IMR-90 (cell line): Measurements from ENCODE around the gene MAPKAP1. TPM values are rescaled to one million over a fixed set of nuclear protein-coding genes. Genes with fewer than 3 reads are reported as not detected.

ENCODE experiments used
- ATAC-seq: fragments of 200-7000 bp; cut with Tn5 transposase; 2 replicates; pipeline ENCODE4 v1.9.1; 2020; ENCODE audit warnings: low read depth, mild to moderate bottlenecking, moderate library complexity
- BruUV-seq: library from RNA; stranded (reverse); fragments of 400-500 nt; replicated peaks from 2 replicates; lab custom pipeline; 2021; lab: Mats Ljungman, UMichigan
- CTCF ChIA-PET: fragments of 300-600 bp; formaldehyde crosslinking; extraction: SDS; loops from one replicate; lab custom pipeline; 2021; ENCODE audit warnings: antibody characterized with exemption; lab: Yijun Ruan, JAX
- POLR2A ChIA-PET: fragments of 300-600 bp; sonication (Branson Sonifier 250); formaldehyde crosslinking; loops from one replicate; lab custom pipeline; 2022; ENCODE audit warnings: antibody characterized with exemption; ENCODE audit not compliant: unreplicated experiment; lab: Charles Lee
- DNase-seq: peaks from one replicate; pipeline ENCODE4 v3.0.0; 2013
- H2AFZ ChIP-seq: replicated peaks from 2 replicates; pipeline ENCODE3; 2013; ENCODE audit warnings: low read length, mild to moderate bottlenecking; ENCODE audit not compliant: poor library complexity
- H2AK5ac ChIP-seq: 2 replicates; pipeline ENCODE4 v1.6.1; 2013; ENCODE audit warnings: low read depth, low read length, inconsistent platforms
- H2AK9ac ChIP-seq: replicated peaks from 2 replicates; pipeline ENCODE3; 2013; ENCODE audit warnings: mild to moderate bottlenecking, low read depth, low read length, moderate library complexity; ENCODE audit not compliant: poor library complexity
- H2BK120ac ChIP-seq: 2 replicates; pipeline ENCODE4 v1.6.1; 2013; ENCODE audit warnings: low read depth, low read length, inconsistent platforms
- H2BK15ac ChIP-seq: 3 replicates; pipeline ENCODE4 v1.6.1; 2013; ENCODE audit warnings: low read depth, low read length, inconsistent platforms
- H2BK20ac ChIP-seq: 2 replicates; pipeline ENCODE4 v1.6.1; 2013; ENCODE audit warnings: low read depth, mild to moderate bottlenecking, inconsistent platforms, low read length, moderate library complexity
- H2BK5ac ChIP-seq: 2 replicates; pipeline ENCODE4 v1.6.1; 2013; ENCODE audit warnings: mild to moderate bottlenecking, low read depth, low read length, inconsistent platforms; ENCODE audit not compliant: poor library complexity, severe bottlenecking
- H3K14ac ChIP-seq: replicated peaks from 2 replicates; pipeline ENCODE4 v1.6.1; 2013; ENCODE audit warnings: low read depth, low read length, inconsistent platforms
- H3K18ac ChIP-seq: 2 replicates; pipeline ENCODE4 v1.6.1; 2013; ENCODE audit warnings: low read depth, low read length, control low read depth
- H3K23ac ChIP-seq: 2 replicates; pipeline ENCODE4 v1.6.1; 2013; ENCODE audit warnings: low read depth, low read length, inconsistent platforms
- H3K27ac ChIP-seq: 2 replicates; pipeline ENCODE4 v1.5.1; 2013; ENCODE audit warnings: mild to moderate bottlenecking, control low read depth, low read length; ENCODE audit not compliant: insufficient read depth
- H3K27me3 ChIP-seq: 2 replicates; pipeline ENCODE4 v1.6.1; 2013; ENCODE audit warnings: low read length; ENCODE audit not compliant: control insufficient read depth, insufficient read depth
- H3K36me3 ChIP-seq: 2 replicates; pipeline ENCODE4 v1.6.1; 2013; ENCODE audit warnings: low read length, mixed read lengths; ENCODE audit not compliant: control insufficient read depth, insufficient read depth
- H3K4ac ChIP-seq: 2 replicates; pipeline ENCODE4 v1.6.1; 2013; ENCODE audit warnings: low read depth, low read length, inconsistent platforms
- H3K4me1 ChIP-seq: 2 replicates; pipeline ENCODE4 v1.6.1; 2013; ENCODE audit warnings: low read length, mixed read lengths; ENCODE audit not compliant: control insufficient read depth, insufficient read depth
- H3K4me2 ChIP-seq: 2 replicates; pipeline ENCODE4 v1.6.1; 2013; ENCODE audit warnings: low read depth, mild to moderate bottlenecking, control low read depth, low read length, moderate library complexity
- H3K4me3 ChIP-seq: 2 replicates; pipeline ENCODE4 v1.5.1; 2013; ENCODE audit warnings: low read depth, mild to moderate bottlenecking, control low read depth, low read length, moderate library complexity; ENCODE audit not compliant: insufficient read depth
- H3K56ac ChIP-seq: 2 replicates; pipeline ENCODE4 v1.6.1; 2013; ENCODE audit warnings: low read length, inconsistent platforms; ENCODE audit not compliant: insufficient read depth; ENCODE audit errors: extremely low read depth
- H3K79me1 ChIP-seq, 2 experiments: 2 replicates each; pipeline ENCODE4 v1.6.1; 2013; ENCODE audit warnings: low read length in 2 of 2, inconsistent platforms in 1 of 2, low read depth in 1 of 2
- H3K9ac ChIP-seq: 2 replicates; pipeline ENCODE4 v1.6.1; 2013; ENCODE audit warnings: low read depth, low read length, control low read depth
- H3K9me1 ChIP-seq: 2 replicates; pipeline ENCODE4 v1.6.1; 2013; ENCODE audit warnings: low read length, inconsistent platforms; ENCODE audit not compliant: insufficient read depth
- H3K9me3 ChIP-seq: 2 replicates; pipeline ENCODE4 v1.6.1; 2013; ENCODE audit warnings: low read length; ENCODE audit not compliant: control insufficient read depth, insufficient read depth
- H4K20me1 ChIP-seq: 2 replicates; pipeline ENCODE4 v1.6.1; 2013; ENCODE audit warnings: low read length, inconsistent platforms; ENCODE audit not compliant: insufficient read depth
- H4K5ac ChIP-seq: 2 replicates; pipeline ENCODE4 v1.6.1; 2013; ENCODE audit warnings: mild to moderate bottlenecking, low read depth, low read length, control low read depth
- H4K8ac ChIP-seq, 2 experiments: 2 replicates each; pipeline ENCODE4 v1.6.1; 2013; ENCODE audit warnings: low read depth in 2 of 2, low read length in 2 of 2, control low read depth in 1 of 2, inconsistent platforms in 1 of 2
- H4K91ac ChIP-seq: 2 replicates; pipeline ENCODE4 v1.6.1; 2013; ENCODE audit warnings: low read depth, low read length, inconsistent platforms; ENCODE audit not compliant: insufficient read depth
- BHLHE40 ChIP-seq: fragments of 150-350 bp; IDR thresholded peaks from 2 replicates; pipeline ENCODE4 v1.6.1; 2016; ENCODE audit warnings: mild to moderate bottlenecking, low read depth, low read length
- CEBPB ChIP-seq: IDR thresholded peaks from 2 replicates; pipeline ENCODE4 v1.6.1; 2012; ENCODE audit warnings: low read depth, low read length, improper control_type of control experiment
- CHD1 ChIP-seq: IDR thresholded peaks from 2 replicates; pipeline ENCODE4 v1.6.1; 2012; ENCODE audit warnings: low read depth, low read length, improper control_type of control experiment
- FOS ChIP-seq: fragments of 150-350 bp; IDR thresholded peaks from 2 replicates; pipeline ENCODE4 v1.6.1; 2016; ENCODE audit warnings: low read depth, low read length
- MAFK ChIP-seq: IDR thresholded peaks from 2 replicates; pipeline ENCODE4 v1.6.1; 2012; ENCODE audit warnings: low read depth, low read length, improper control_type of control experiment
- MAZ ChIP-seq: IDR thresholded peaks from 2 replicates; pipeline ENCODE4 v1.6.1; 2012; ENCODE audit warnings: low read depth, mild to moderate bottlenecking, low read length, improper control_type of control experiment, moderate library complexity, borderline replicate concordance
- MXI1 ChIP-seq: IDR thresholded peaks from 2 replicates; pipeline ENCODE4 v1.6.1; 2012; ENCODE audit warnings: low read depth, mild to moderate bottlenecking, low read length, moderate library complexity, borderline replicate concordance
- NFE2L2 ChIP-seq: fragments of 150-350 bp; IDR thresholded peaks from 2 replicates; pipeline ENCODE4 v1.6.1; 2016; ENCODE audit warnings: low read depth, mild to moderate bottlenecking, low read length
- POLR2A ChIP-seq: IDR thresholded peaks from 2 replicates; pipeline ENCODE4 v1.6.1; 2012; ENCODE audit warnings: mild to moderate bottlenecking, low read depth, low read length
- RAD21 ChIP-seq: IDR thresholded peaks from 2 replicates; pipeline ENCODE4 v1.6.1; 2012; ENCODE audit warnings: low read length, improper control_type of control experiment
- RCOR1 ChIP-seq: IDR thresholded peaks from 2 replicates; pipeline ENCODE4 v1.6.1; 2012; ENCODE audit warnings: mild to moderate bottlenecking, low read length, improper control_type of control experiment; ENCODE audit not compliant: insufficient replicate concordance
- RFX5 ChIP-seq: IDR thresholded peaks from 2 replicates; pipeline ENCODE4 v1.8.0; 2012; ENCODE audit warnings: low read depth, mild to moderate bottlenecking, low read length, moderate library complexity
- SMC3 ChIP-seq: fragments of 150-350 bp; IDR thresholded peaks from 2 replicates; pipeline ENCODE4 v1.6.1; 2016; ENCODE audit warnings: low read depth, mild to moderate bottlenecking, antibody characterized with exemption, low read length, moderate library complexity
- WGBS, 2 experiments: methylation state at CpG; one replicate each; pipeline versions ENCODE4 v1.1.5 to v1.1.7; 2013; ENCODE audit warnings: missing lambda C conversion rate in 2 of 2; ENCODE audit not compliant: insufficient read length in 1 of 2; ENCODE audit errors: extremely low coverage in 2 of 2; 5-methylcytosine and 5-hydroxymethylcytosine counted together
- dilution Hi-C: fragments of 300-500 bp; cut with HindIII; formaldehyde crosslinking; loops from one replicate; pipeline ENCODE4 v1.14.3; 2018; ENCODE audit warnings: low sequenced_read_pairs; ENCODE audit not compliant: unreplicated experiment
- in situ Hi-C: fragments of 300-500 bp; cut with MboI; formaldehyde crosslinking; loops from 3 replicates; pipeline ENCODE4 v1.14.3; 2019; ENCODE audit warnings: low sequenced_read_pairs, inconsistent platforms, mixed read lengths
- intact Hi-C: fragments of 100-400 bp; cut with micrococcal nuclease; formaldehyde crosslinking; loops from 2 replicates; pipeline ENCODE4 v1.10.0; 2022
- polyA plus RNA-seq, 3 experiments: library from polyadenylated mRNA; depleted of rRNA; stranded (reverse); fragments of >200 nt; gene quantifications; 2 replicates each; pipeline ENCODE4 v1.2.3, GENCODE V29; 2012; ENCODE audit warnings: low replicate concordance in 1 of 3
- total RNA-seq: library from RNA; depleted of rRNA; stranded (reverse); fragments of >200 nt; gene quantifications from 2 replicates; pipeline ENCODE4 v1.2.3, GENCODE V29; 2012
- TF ChIP-seq, protein P1 (sequence below): fragments of 150-350 bp; IDR thresholded peaks from 2 replicates; pipeline ENCODE4 v1.6.1; 2016; ENCODE audit warnings: low read depth, mild to moderate bottlenecking, low read length, moderate library complexity, borderline replicate concordance
- TF ChIP-seq, protein P2 (sequence below): conservative IDR thresholded peaks from 2 replicates; pipeline ENCODE4 v1.5.1; 2012; ENCODE audit warnings: mild to moderate bottlenecking, low read depth, low read length, improper control_type of control experiment
- TF ChIP-seq, protein P3 (sequence below): fragments of 150-350 bp; IDR thresholded peaks from 2 replicates; pipeline ENCODE4 v1.6.1; 2017; ENCODE audit warnings: mild to moderate bottlenecking, antibody characterized with exemption, low read length, low read depth

The MAPKAP1 gene
- total and polyA plus RNA-seq, 2 of the 4 experiments (the other 2 are of a cell fraction) = 87.2 to 158 TPM

DNA sequence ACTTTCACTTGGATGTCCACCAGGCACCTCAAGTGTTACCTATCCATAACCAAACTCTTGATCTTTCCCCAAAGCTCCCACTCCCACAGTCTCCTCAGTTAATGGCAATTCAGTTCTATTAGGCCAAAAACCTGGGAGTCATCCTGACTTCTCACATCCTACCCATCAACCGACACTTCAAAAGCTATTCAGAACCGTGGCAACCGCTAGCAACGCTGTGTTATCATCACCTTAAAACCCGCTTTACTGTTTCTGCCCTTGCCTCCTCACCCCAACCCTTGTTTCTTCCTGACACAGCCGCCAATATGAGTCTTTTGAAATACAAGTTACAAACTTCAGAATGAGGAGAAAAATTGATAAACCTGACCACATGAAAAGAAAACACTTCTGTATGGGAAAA, 46.5 kb downstream of the MAPKAP1 start:
- DNase-seq = no peak
- no peak for ATAC-seq
- intact Hi-C loops (no loop called here), in situ Hi-C loops (no loop called here), dilution Hi-C loops (no loop called here)
- Histone ChIP-seq H2AFZ (no peak overlapping the region), H3K4me2 (no peak overlapping the region), H3K56ac (no peak overlapping the region), H3K27me3 (no peaks in the 10 kb centered on the region), H3K27ac (no peak overlapping the region), H2AK9ac (no peak overlapping the region), H4K5ac (no peak overlapping the region), H3K79me1 (peaks cover 25 to 62% of the 10 kb centered on the region in 2 experiments; a peak in 3 of 4 replicates), H3K9ac (no peak overlapping the region), H3K4ac (peak overlapping the region; percentile 29; the same call in 1 of the 2 replicates), H3K4me3 (no peak overlapping the region), H4K8ac (no peak overlapping the region), H3K9me3 (no peaks in the 10 kb centered on the region), H2BK120ac (no peak overlapping the region), H2AK5ac (peak overlapping the region; percentile 51; the same call in 1 of the 2 replicates), H3K23ac (peak overlapping the region; percentile 49; the same call in 1 of the 2 replicates), H2BK20ac (no peak overlapping the region), H3K14ac (no peak overlapping the region), H4K91ac (no peak overlapping the region), H3K18ac (no peak overlapping the region; the same call in 1 of the 2 replicates), H3K9me1 (peaks cover 17% of the 10 kb centered on the region), H2BK15ac (0 out of 3 replicates have a peak overlapping the region, but pooled peaks have one; percentile 31), H3K4me1 (peaks cover 7% of the 10 kb centered on the region), H4K20me1 (no peaks in the 10 kb centered on the region), H2BK5ac (no peak overlapping the region), H3K36me3 (peaks cover 3% of the 10 kb centered on the region)
- CTCF ChIA-PET = no interaction called here
- POLR2A ChIA-PET = no interaction called here
- no TSS peak for BruUV-seq
- WGBS, 2 experiments = no CpG with 5 or more reads among the region's 6 CpGs
- TF ChIP-seq RFX5 = no peak
- no peak for TF ChIP-seq FOS
- TF ChIP-seq, protein P1, sequence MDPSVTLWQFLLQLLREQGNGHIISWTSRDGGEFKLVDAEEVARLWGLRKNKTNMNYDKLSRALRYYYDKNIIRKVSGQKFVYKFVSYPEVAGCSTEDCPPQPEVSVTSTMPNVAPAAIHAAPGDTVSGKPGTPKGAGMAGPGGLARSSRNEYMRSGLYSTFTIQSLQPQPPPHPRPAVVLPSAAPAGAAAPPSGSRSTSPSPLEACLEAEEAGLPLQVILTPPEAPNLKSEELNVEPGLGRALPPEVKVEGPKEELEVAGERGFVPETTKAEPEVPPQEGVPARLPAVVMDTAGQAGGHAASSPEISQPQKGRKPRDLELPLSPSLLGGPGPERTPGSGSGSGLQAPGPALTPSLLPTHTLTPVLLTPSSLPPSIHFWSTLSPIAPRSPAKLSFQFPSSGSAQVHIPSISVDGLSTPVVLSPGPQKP = no peak
- TF ChIP-seq CEBPB = no peak
- no peak for TF ChIP-seq POLR2A
- no peak for TF ChIP-seq NFE2L2
- TF ChIP-seq RCOR1 = no peak
- no peak for TF ChIP-seq RAD21
- TF ChIP-seq MXI1 = no peak
- no peak for TF ChIP-seq CHD1
- TF ChIP-seq, protein P2, sequence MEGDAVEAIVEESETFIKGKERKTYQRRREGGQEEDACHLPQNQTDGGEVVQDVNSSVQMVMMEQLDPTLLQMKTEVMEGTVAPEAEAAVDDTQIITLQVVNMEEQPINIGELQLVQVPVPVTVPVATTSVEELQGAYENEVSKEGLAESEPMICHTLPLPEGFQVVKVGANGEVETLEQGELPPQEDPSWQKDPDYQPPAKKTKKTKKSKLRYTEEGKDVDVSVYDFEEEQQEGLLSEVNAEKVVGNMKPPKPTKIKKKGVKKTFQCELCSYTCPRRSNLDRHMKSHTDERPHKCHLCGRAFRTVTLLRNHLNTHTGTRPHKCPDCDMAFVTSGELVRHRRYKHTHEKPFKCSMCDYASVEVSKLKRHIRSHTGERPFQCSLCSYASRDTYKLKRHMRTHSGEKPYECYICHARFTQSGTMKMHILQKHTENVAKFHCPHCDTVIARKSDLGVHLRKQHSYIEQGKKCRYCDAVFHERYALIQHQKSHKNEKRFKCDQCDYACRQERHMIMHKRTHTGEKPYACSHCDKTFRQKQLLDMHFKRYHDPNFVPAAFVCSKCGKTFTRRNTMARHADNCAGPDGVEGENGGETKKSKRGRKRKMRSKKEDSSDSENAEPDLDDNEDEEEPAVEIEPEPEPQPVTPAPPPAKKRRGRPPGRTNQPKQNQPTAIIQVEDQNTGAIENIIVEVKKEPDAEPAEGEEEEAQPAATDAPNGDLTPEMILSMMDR = no peak
- TF ChIP-seq MAFK = no peak
- no peak for TF ChIP-seq MAZ
- TF ChIP-seq SMC3 = no peak
- TF ChIP-seq BHLHE40 = no peak
- TF ChIP-seq, protein P3, sequence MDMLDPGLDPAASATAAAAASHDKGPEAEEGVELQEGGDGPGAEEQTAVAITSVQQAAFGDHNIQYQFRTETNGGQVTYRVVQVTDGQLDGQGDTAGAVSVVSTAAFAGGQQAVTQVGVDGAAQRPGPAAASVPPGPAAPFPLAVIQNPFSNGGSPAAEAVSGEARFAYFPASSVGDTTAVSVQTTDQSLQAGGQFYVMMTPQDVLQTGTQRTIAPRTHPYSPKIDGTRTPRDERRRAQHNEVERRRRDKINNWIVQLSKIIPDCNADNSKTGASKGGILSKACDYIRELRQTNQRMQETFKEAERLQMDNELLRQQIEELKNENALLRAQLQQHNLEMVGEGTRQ = no peak
